ENCODE data around the gene SYT3. TPM values are rescaled to one million over a fixed set of nuclear protein-coding genes. Genes with fewer than 3 reads are reported as not detected.
"Not testable (repeated sequence)": the region's sequence is repeated elsewhere in the genome, so short reads cannot be mapped to it uniquely, and the experiment has no call there.

SYT3 gene
- total RNA-seq, 1 donor from 2014 or later, result 0.22 TPM

DNA sequence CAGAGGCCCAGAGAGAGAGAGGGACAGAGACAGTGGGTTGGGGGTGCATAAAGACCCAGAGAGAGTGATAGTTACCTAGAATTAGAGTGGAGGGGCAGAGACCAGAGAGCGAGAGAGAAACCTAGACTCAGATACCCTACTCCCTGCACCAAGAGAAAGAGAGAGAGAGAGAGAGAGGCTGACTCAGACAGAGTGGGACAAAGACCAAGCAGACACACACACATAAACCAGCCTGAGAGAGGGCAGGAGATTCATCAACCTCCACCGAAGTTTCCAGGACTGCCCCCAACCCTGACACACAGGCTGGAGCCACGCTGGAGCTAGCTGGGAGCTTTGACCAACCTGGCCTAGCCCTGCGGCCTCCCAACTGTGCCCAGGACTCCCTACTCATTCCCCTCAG, 12.9 kb downstream of the SYT3 start:
- intact Hi-C loops (cut with micrococcal nuclease), result no loop called here
- TF ChIP-seq, protein P1, sequence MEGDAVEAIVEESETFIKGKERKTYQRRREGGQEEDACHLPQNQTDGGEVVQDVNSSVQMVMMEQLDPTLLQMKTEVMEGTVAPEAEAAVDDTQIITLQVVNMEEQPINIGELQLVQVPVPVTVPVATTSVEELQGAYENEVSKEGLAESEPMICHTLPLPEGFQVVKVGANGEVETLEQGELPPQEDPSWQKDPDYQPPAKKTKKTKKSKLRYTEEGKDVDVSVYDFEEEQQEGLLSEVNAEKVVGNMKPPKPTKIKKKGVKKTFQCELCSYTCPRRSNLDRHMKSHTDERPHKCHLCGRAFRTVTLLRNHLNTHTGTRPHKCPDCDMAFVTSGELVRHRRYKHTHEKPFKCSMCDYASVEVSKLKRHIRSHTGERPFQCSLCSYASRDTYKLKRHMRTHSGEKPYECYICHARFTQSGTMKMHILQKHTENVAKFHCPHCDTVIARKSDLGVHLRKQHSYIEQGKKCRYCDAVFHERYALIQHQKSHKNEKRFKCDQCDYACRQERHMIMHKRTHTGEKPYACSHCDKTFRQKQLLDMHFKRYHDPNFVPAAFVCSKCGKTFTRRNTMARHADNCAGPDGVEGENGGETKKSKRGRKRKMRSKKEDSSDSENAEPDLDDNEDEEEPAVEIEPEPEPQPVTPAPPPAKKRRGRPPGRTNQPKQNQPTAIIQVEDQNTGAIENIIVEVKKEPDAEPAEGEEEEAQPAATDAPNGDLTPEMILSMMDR (IDR thresholded peaks at IDR 0.05; ENCODE audit: borderline replicate concordance), result no peak

DNA sequence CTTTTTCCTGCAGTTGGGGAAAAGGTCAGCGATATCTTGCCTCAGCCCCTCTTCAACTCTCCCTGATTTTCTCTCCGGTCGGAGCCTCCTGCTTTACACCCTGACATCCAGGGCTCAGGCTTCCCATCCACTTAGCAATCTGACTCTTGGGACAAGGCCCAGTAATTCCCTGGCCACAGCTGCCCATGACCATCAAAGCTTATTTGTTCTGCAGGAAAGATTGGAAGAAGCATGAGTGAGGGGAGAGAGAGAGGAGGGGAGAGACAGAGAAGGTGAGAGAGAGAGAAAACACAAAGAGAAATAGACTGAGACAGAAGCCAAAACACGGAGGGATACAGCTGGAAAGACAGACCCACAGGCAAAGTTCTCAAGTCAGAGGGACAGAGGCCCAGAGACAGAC, 13.7 kb downstream of the SYT3 start:
- H3K27me3 ChIP-seq (ENCODE audit: low read depth), result peaks cover 42% of the 10 kb centered on the region
- no peaks in the 10 kb centered on the region for H3K9me3 ChIP-seq (replicated peaks)
- H3K4me1 ChIP-seq, result no peaks in the 10 kb centered on the region
- H3K27ac ChIP-seq (replicated peaks), result no peak overlapping the region
- intact Hi-C loops (cut with micrococcal nuclease), result no loop called here
- H3K4me3 ChIP-seq, result no peak overlapping the region
- TF ChIP-seq, protein P1 (IDR thresholded peaks at IDR 0.05; ENCODE audit: borderline replicate concordance), result no peak
- DNase-seq, result no peak
- H3K36me3 ChIP-seq, result no peaks in the 10 kb centered on the region

More for the DNA sequence above, 12.9 kb downstream of the SYT3 start:
- no peak for DNase-seq
- Histone ChIP-seq H3K4me1 (no peaks in the 10 kb centered on the region), H3K36me3 (no peaks in the 10 kb centered on the region), H3K27ac (replicated peaks) (no peak overlapping the region), H3K27me3 (ENCODE audit: low read depth) (peaks cover 49% of the 10 kb centered on the region), H3K4me3 (no peak overlapping the region), H3K9me3 (replicated peaks) (no peaks in the 10 kb centered on the region)

DNA sequence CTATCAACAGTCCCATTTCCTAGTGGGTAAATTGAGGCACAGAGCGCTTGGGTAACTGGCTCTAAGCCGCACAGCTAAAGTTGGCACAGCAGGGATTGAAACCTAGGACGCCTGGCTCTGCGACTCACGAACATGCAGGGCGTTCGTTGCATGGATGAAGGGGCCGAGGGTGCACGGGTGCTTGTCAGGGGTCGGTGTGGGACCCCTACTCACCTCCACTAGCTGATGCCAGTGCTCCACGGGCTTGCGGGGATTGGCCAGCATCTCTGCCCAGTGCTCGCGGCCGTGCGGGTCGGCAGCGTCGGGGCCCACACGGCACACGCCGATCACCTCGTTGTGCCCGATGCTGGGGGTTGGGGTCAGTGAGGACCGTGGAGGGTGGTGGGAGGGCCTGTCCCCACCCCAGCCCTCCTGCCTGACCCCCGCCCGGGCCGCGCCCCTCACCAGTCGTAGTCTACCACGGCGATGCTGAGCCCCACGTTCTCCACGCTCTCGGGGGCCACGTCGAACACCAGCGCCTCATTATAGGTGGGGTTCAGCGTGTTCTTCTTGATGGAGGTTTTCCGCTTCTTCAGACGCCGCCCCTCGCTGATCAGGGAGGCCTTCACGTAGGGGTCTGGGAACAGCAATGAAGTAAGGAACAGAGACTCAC, 14.6 kb downstream of the SYT3 start:
- intact Hi-C loops (cut with micrococcal nuclease), result no loop called here
- TF ChIP-seq, protein P1 (IDR thresholded peaks at IDR 0.05; ENCODE audit: borderline replicate concordance), result no peak

DNA sequence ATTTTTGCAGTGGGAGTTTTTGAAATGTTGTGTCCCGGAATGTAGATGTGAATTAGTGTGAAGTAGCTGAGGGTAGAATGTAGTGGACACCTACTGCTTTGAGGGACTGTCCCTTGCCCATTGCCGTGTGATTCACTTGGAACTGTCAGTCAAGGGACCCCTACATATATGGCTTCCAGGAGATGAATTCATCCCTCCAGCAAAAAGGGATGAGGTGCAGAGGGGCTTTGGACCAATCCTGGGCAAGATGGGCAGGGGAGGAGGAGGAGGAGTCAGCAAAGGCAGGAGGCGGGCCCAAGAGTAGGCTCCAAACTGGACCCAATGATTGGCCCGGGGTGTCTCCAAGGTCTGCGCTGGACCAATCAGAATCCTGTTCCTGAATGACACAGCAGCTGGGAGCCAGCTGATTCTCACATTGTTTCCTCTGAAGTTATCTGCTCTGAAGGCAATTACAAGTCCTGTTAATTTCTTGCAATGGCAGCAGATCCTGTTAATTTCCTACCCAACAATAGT, 19.2 kb downstream of the SYT3 start:
- H3K4me3 ChIP-seq; H3K4me1 ChIP-seq; DNase-seq; intact Hi-C loops (cut with micrococcal nuclease); H3K27ac ChIP-seq (replicated peaks); H3K36me3 ChIP-seq; H3K9me3 ChIP-seq (replicated peaks): not testable (repeated sequence)
- peaks cover 28% of the 10 kb centered on the region for H3K27me3 ChIP-seq (ENCODE audit: low read depth)

More for the DNA sequence above, 14.6 kb downstream of the SYT3 start:
- no peak overlapping the region for H3K4me3 ChIP-seq
- DNase-seq, result no peak
- H3K27ac ChIP-seq (replicated peaks), result no peak overlapping the region
- H3K27me3 ChIP-seq (ENCODE audit: low read depth), result peaks cover 40% of the 10 kb centered on the region
- H3K4me1 ChIP-seq, result no peaks in the 10 kb centered on the region
- no peaks in the 10 kb centered on the region for H3K36me3 ChIP-seq
- no peaks in the 10 kb centered on the region for H3K9me3 ChIP-seq (replicated peaks)

DNA sequence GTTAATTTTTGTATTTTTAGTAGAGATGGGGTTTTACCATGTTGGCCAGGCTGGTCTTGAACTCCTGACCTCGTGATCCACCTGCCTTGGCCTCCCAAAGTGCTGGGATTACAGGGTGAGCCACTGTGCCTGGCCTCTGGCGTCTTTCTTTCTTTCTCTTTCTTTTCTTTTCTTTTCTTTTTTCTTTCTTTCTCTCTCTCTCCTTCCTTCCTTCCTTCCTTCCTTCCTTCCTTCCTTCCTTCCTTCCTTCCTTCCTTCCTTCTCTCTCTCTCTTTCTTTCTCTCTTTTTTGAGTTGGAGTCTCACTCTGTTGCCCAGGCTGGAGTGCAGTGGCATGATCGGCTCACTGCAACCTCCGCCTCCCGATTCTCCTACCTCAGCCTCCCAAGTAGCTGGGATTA, 20.5 kb downstream of the SYT3 start:
- H3K27ac ChIP-seq (replicated peaks); H3K36me3 ChIP-seq; H3K9me3 ChIP-seq (replicated peaks); H3K4me1 ChIP-seq; DNase-seq; H3K4me3 ChIP-seq; intact Hi-C loops (cut with micrococcal nuclease): not testable (repeated sequence)
- peaks cover 33% of the 10 kb centered on the region for H3K27me3 ChIP-seq (ENCODE audit: low read depth)

DNA sequence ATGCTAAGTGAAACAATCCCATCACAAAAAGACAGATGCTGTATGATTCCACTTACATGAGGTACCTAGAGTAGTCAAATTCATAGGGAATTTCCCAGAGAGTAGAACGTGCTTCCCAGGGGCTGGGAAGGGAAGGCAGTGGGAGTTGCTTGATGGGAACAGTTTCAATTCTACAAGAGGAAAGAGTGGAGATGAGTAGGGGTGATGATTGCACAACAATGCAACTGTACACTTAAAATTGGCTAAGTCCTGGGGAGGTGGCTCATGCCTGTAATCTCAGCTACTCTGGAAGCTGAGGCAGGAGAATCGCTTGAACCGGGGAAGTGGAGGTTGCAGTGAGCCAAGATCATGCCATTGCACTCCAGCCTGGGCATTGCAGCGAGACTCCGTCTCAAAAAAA, 21.3 kb downstream of the SYT3 start:
- H3K4me1 ChIP-seq; H3K27ac ChIP-seq (replicated peaks); DNase-seq; H3K36me3 ChIP-seq; H3K9me3 ChIP-seq (replicated peaks); H3K4me3 ChIP-seq; intact Hi-C loops (cut with micrococcal nuclease): not testable (repeated sequence)
- H3K27me3 ChIP-seq (ENCODE audit: low read depth), result peaks cover 40% of the 10 kb centered on the region

DNA sequence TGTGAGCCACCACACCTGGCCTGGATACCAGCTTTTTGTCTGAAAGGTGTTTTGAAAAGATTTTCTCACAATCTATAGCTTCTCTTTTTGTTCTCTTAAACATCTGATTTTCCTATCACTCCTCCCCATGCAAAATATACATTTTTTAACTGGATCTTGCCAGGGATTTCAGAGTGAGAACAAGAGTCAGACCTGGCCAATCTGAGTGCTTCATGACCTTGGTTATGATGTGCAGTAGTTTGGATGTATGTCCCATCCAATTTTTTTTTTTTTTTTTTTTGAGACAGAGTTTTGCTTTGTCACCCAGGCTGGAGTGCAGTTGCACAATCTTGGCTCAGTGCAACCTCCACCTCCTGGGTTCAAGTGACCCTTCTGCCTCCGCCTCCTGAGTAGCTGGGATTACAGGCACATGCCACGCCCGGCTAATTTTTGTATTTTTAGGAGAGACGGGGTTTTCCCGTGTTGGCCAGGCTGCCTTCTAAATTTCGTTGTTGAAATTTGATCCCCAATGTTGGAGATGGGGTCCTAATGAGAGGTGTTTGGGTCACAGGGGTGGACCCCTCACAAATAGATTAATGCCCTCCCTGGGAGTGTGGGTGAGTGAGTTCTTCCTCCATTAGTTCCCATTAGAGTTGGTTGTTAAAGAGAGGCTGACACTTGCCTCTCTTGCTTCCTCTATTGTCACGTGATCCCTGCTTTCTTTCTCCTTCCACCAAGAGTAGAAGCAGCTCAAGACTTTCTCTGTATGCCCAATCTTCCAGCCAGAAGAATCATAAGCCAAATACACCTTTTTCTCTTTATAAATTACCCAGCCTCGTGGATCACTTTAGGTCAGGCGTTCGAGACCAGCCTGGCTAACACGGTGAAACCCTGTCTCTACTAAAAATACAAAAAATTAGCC, 26.9 kb downstream of the SYT3 start:
- H3K27ac ChIP-seq (replicated peaks); intact Hi-C loops (cut with micrococcal nuclease); H3K4me1 ChIP-seq; H3K4me3 ChIP-seq; DNase-seq; H3K36me3 ChIP-seq; H3K9me3 ChIP-seq (replicated peaks): not testable (repeated sequence)
- H3K27me3 ChIP-seq (ENCODE audit: low read depth), result peaks cover 61% of the 10 kb centered on the region
